OCI-LY1 (cell line): ENCODE data around the gene SLC35F2.
"Not testable (repeated sequence)": the region's sequence is repeated elsewhere in the genome, so short reads cannot be mapped to it uniquely, and the experiment has no call there.

Experiments
- CTCF ChIP-seq: fragments of 200-600 bp; sonication (generic), shearing (Covaris generic); IDR thresholded peaks from 2 replicates; pipeline ENCODE4 v1.5.1; 2017; ENCODE audit warnings: mild to moderate bottlenecking, antibody characterized with exemption, low read length, moderate library complexity, mixed read lengths
- EZH2 ChIP-seq: fragments of 200-600 bp; sonication (generic), shearing (Covaris generic); IDR thresholded peaks from 2 replicates; pipeline ENCODE4 v1.8.0; 2017; ENCODE audit warnings: borderline replicate concordance, mixed run types, mild to moderate bottlenecking, antibody characterized with exemption, low read length, moderate library complexity, mixed read lengths

- not testable (repeated sequence) for TF ChIP-seq CTCF, EZH2
Measured at GRCh38 chr11:107860240-107860620, 1.6 kb upstream of the SLC35F2 start.
